ENCODE data around the gene FCRL4.

- TF ChIP-seq POLR2A (IDR thresholded peaks at IDR 0.05; ENCODE audit: low read depth, low read length), result no peak
- TF ChIP-seq, protein P1, sequence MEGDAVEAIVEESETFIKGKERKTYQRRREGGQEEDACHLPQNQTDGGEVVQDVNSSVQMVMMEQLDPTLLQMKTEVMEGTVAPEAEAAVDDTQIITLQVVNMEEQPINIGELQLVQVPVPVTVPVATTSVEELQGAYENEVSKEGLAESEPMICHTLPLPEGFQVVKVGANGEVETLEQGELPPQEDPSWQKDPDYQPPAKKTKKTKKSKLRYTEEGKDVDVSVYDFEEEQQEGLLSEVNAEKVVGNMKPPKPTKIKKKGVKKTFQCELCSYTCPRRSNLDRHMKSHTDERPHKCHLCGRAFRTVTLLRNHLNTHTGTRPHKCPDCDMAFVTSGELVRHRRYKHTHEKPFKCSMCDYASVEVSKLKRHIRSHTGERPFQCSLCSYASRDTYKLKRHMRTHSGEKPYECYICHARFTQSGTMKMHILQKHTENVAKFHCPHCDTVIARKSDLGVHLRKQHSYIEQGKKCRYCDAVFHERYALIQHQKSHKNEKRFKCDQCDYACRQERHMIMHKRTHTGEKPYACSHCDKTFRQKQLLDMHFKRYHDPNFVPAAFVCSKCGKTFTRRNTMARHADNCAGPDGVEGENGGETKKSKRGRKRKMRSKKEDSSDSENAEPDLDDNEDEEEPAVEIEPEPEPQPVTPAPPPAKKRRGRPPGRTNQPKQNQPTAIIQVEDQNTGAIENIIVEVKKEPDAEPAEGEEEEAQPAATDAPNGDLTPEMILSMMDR (IDR thresholded peaks at IDR 0.05; ENCODE audit: extremely low read depth in 1 of 2, insufficient read depth in 1 of 2, low read depth in 1 of 2, low read length in 2 of 2), result no peak
- TF ChIP-seq POLR2AphosphoS5 (IDR thresholded peaks at IDR 0.05; ENCODE audit: insufficient read depth, low read depth, low read length), result no peak
- TF ChIP-seq MAX (IDR thresholded peaks at IDR 0.05; ENCODE audit: insufficient read depth, insufficient read length), result no peak
- no peak for TF ChIP-seq JUN (IDR thresholded peaks at IDR 0.05; ENCODE audit: borderline replicate concordance, insufficient read depth, insufficient read length, low read depth)
- no peak for TF ChIP-seq MYC (IDR thresholded peaks at IDR 0.05; ENCODE audit: low read depth, low read length)
- TF ChIP-seq EZH2 (IDR thresholded peaks at IDR 0.05; ENCODE audit: borderline replicate concordance, low read depth, low read length, severe bottlenecking), result no peak
- no peak for TF ChIP-seq GATA2 (IDR thresholded peaks at IDR 0.05; ENCODE audit: insufficient read depth, insufficient read length, low read depth, low read length)
Observed at GRCh38 chr1:157558119-157558518, 39.8 kb downstream of the FCRL4 start.
